SK-N-SH (cell line): ENCODE data around the gene TSPAN11. TPM values are rescaled to one million over a fixed set of nuclear protein-coding genes. Genes with fewer than 3 reads are reported as not detected.

Source experiments
- CTCF ChIA-PET: fragments of 300-600, 350-600 bp; formaldehyde crosslinking; extraction: SDS; loops from one replicate; lab custom pipeline; 2021; lab: Yijun Ruan, JAX
- POLR2A ChIA-PET: fragments of 350-600 bp; sonication (Branson Sonifier 250); formaldehyde crosslinking; extraction: SDS; loops from one replicate; lab custom pipeline; 2020; ENCODE audit warnings: antibody characterized with exemption, inconsistent platforms; lab: Yijun Ruan, JAX
- DNase-seq: peaks from one replicate; pipeline ENCODE4 v3.0.0; 2012
- H2AFZ ChIP-seq: fragments of 200-600 bp; sonication (generic); 2 replicates; pipeline ENCODE4 v1.8.1; 2016; ENCODE audit warnings: antibody characterized with exemption, mild to moderate bottlenecking, low read depth
- H3F3A ChIP-seq: fragments of 200-600 bp; sonication (generic); replicated peaks from 2 replicates; pipeline ENCODE3; 2016; ENCODE audit warnings: antibody characterized with exemption, mild to moderate bottlenecking; ENCODE audit not compliant: insufficient read depth
- H3K27ac ChIP-seq, 2 experiments: fragments of 200-500 bp in 1 of 2; fragments of 200-600 bp in 1 of 2; sonication (Bioruptor generic) in 1 of 2; sonication (generic), shearing (Covaris generic) in 1 of 2; 2 replicates each; pipeline versions ENCODE4 v1.5.1 to v1.6.1; 2014 to 2016; ENCODE audit warnings: low read depth in 2 of 2, inconsistent platforms in 1 of 2, low read length in 1 of 2, mild to moderate bottlenecking in 1 of 2, mixed read lengths in 1 of 2
- H3K27me3 ChIP-seq: fragments of 200-600 bp; sonication (generic), shearing (Covaris generic); 2 replicates; pipeline ENCODE4 v1.6.1; 2016; ENCODE audit warnings: mixed run types; ENCODE audit not compliant: insufficient read depth
- H3K36me3 ChIP-seq, 2 experiments: fragments of 200-500 bp in 1 of 2; fragments of 200-600 bp in 1 of 2; sonication (Bioruptor generic) in 1 of 2; sonication (generic) in 1 of 2; replicated peaks in 1 of 2; 2 replicates each; pipeline versions ENCODE3 to v1.5.1; 2014 to 2016; ENCODE audit warnings: low read length in 1 of 2, mild to moderate bottlenecking in 1 of 2; ENCODE audit not compliant: insufficient read depth in 2 of 2, control insufficient read depth in 1 of 2
- H3K4me1 ChIP-seq, 2 experiments: fragments of 200-500 bp in 1 of 2; fragments of 200-600 bp in 1 of 2; sonication (Bioruptor generic) in 1 of 2; sonication (generic), shearing (Covaris generic) in 1 of 2; 2 replicates each; pipeline versions ENCODE4 v1.5.1 to v1.6.1; 2014 to 2016; ENCODE audit warnings: low read depth in 1 of 2, low read length in 1 of 2, mixed run types in 1 of 2; ENCODE audit not compliant: insufficient read depth in 2 of 2, control insufficient read depth in 1 of 2
- H3K4me2 ChIP-seq: fragments of 200-600 bp; sonication (generic), shearing (Covaris generic); 2 replicates; pipeline ENCODE4 v1.6.1; 2017; ENCODE audit warnings: mixed run types
- H3K4me3 ChIP-seq, 2 experiments: fragments of 200-500 bp in 1 of 2; fragments of 200-600 bp in 1 of 2; sonication (Bioruptor generic) in 1 of 2; sonication (generic), shearing (Covaris generic) in 1 of 2; 2 replicates each; pipeline versions ENCODE4 v1.5.1 to v1.8.1; 2014 to 2016; ENCODE audit warnings: low read depth in 2 of 2, inconsistent platforms in 1 of 2, low read length in 1 of 2, mild to moderate bottlenecking in 1 of 2, mixed read lengths in 1 of 2, moderate library complexity in 1 of 2
- H3K79me2 ChIP-seq: fragments of 200-600 bp; sonication (generic); 2 replicates; pipeline ENCODE4 v1.8.1; 2017; ENCODE audit warnings: mild to moderate bottlenecking; ENCODE audit not compliant: insufficient read depth
- H3K9ac ChIP-seq: fragments of 200-600 bp; sonication (generic); 2 replicates; pipeline ENCODE4 v1.6.1; 2017; ENCODE audit warnings: mixed run types
- H3K9me2 ChIP-seq: fragments of 200-600 bp; sonication (generic); 2 replicates; pipeline ENCODE4 v1.6.1; 2017; ENCODE audit warnings: mixed run types
- H3K9me3 ChIP-seq: fragments of 200-600 bp; sonication (generic); 2 replicates; pipeline ENCODE4 v1.6.1; 2017; ENCODE audit warnings: mixed run types, mild to moderate bottlenecking, moderate library complexity
- H4K20me1 ChIP-seq: fragments of 200-600 bp; sonication (generic); 2 replicates; pipeline ENCODE4 v1.6.1; 2017; ENCODE audit warnings: mild to moderate bottlenecking, mixed run types; ENCODE audit not compliant: insufficient read depth
- ELF1 ChIP-seq: IDR thresholded peaks from 2 replicates; pipeline ENCODE4 v1.4.0; 2012
- EP300 ChIP-seq, 2 experiments: IDR thresholded peaks; 2 replicates each; pipeline versions ENCODE4 v1.4.0 to v1.6.1; 2012; ENCODE audit warnings: borderline replicate concordance in 1 of 2, low read depth in 1 of 2, low read length in 1 of 2
- FOSL2 ChIP-seq: IDR thresholded peaks from 2 replicates; pipeline ENCODE4 v1.4.0; 2012; ENCODE audit warnings: low read depth, mild to moderate bottlenecking, moderate library complexity, borderline replicate concordance
- FOXJ3 ChIP-seq: sonication (generic); formaldehyde crosslinking; IDR thresholded peaks from 2 replicates; pipeline ENCODE4 v1.5.1; 2020; ENCODE audit warnings: mild to moderate bottlenecking, missing genetic modification reagents
- FOXM1 ChIP-seq: IDR thresholded peaks from 2 replicates; pipeline ENCODE4 v1.4.0; 2012; ENCODE audit warnings: low read depth, mild to moderate bottlenecking
- NRF1 ChIP-seq: IDR thresholded peaks from 2 replicates; pipeline ENCODE4 v1.6.1; 2012; ENCODE audit warnings: low read depth, mild to moderate bottlenecking, low read length
- RFX5 ChIP-seq: IDR thresholded peaks from 2 replicates; pipeline ENCODE4 v1.6.1; 2012; ENCODE audit warnings: mild to moderate bottlenecking, improper control_type of control experiment, low read length
- SMC3 ChIP-seq: IDR thresholded peaks from 2 replicates; pipeline ENCODE4 v1.6.1; 2012; ENCODE audit warnings: low read depth, low read length, improper control_type of control experiment
- YY1 ChIP-seq: IDR thresholded peaks from 2 replicates; pipeline ENCODE4 v1.4.0; 2012; ENCODE audit warnings: low read depth, mild to moderate bottlenecking
- WGBS: methylation state at CpG from one replicate; pipeline ENCODE4 v1.1.6; 2017; ENCODE audit warnings: low lambda C conversion rate; 5-methylcytosine and 5-hydroxymethylcytosine counted together
- polyA plus RNA-seq, 3 experiments: library from polyadenylated mRNA; depleted of rRNA; stranded (reverse); fragments of >200 nt; gene quantifications; 2 replicates each; pipeline ENCODE4 v1.2.3, GENCODE V29; 2012
- TF ChIP-seq, protein P1 (sequence below): IDR thresholded peaks from 2 replicates; pipeline ENCODE4 v1.4.0; 2012; ENCODE audit warnings: low read depth
- TF ChIP-seq, protein P2 (sequence below): fragments of 150-350 bp; IDR thresholded peaks from 2 replicates; pipeline ENCODE4 v1.6.1; 2016; ENCODE audit warnings: mild to moderate bottlenecking, low read depth, low read length
- TF ChIP-seq, protein P3 (sequence below): IDR thresholded peaks from 2 replicates; pipeline ENCODE4; 2012
- TF ChIP-seq, protein P4 (sequence below): IDR thresholded peaks from 2 replicates; pipeline ENCODE4 v1.6.1; 2012; ENCODE audit warnings: mild to moderate bottlenecking, low read depth, low read length, moderate library complexity
- TF ChIP-seq, protein P5 (sequence below): IDR thresholded peaks from 2 replicates; pipeline ENCODE4 v1.4.0; 2012; ENCODE audit warnings: low read depth, borderline replicate concordance

Gene TSPAN11
- polyA plus RNA-seq, 1 of the 3 experiments (the other 2 are of a cell fraction) = 6.4 TPM

DNA sequence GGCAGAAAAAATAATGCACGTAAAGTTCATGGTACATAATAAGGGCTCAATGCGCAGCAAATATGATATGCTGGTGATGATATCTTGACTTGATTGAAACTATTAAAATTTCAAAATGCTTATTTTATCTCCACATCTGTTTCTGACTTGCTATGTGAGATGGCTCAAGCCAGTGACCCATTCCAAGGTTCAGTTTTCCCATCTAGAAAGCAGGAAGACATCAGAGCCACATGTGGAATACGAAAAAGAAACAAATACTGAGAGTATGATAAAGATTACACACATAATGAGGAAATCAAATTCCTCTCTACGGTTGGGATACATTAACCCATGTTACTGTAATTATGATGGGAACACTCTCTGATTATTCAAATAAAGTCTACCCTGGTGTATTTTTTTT, 24.0 kb upstream of the TSPAN11 start:
- no peaks in the 10 kb centered on the region for H3K9me2 ChIP-seq
- no peaks in the 10 kb centered on the region for H3F3A ChIP-seq
- no peaks in the 10 kb centered on the region for H3K9me3 ChIP-seq
- no peaks in the 10 kb centered on the region for H4K20me1 ChIP-seq
- no peak overlapping the region for H3K27ac ChIP-seq
- H3K4me3 ChIP-seq = no peak overlapping the region
- H3K4me2 ChIP-seq = no peak overlapping the region
- no peaks in the 10 kb centered on the region for H3K36me3 ChIP-seq
- H3K4me1 ChIP-seq = no peaks in the 10 kb centered on the region; a peak in 2 of 4 replicates
- TF ChIP-seq FOXM1 = no peak
- TF ChIP-seq YY1 = no peak
- no peak for TF ChIP-seq SMC3
- no peak for TF ChIP-seq EP300 (IDR thresholded peaks at IDR 0.05; ENCODE audit: borderline replicate concordance in 1 of 2, low read depth in 1 of 2, low read length in 1 of 2)
- TF ChIP-seq, protein P1, sequence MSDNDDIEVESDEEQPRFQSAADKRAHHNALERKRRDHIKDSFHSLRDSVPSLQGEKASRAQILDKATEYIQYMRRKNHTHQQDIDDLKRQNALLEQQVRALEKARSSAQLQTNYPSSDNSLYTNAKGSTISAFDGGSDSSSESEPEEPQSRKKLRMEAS = no peak
- no peak for TF ChIP-seq FOXJ3 (CRISPR knock-in tag)
- TF ChIP-seq, protein P2, sequence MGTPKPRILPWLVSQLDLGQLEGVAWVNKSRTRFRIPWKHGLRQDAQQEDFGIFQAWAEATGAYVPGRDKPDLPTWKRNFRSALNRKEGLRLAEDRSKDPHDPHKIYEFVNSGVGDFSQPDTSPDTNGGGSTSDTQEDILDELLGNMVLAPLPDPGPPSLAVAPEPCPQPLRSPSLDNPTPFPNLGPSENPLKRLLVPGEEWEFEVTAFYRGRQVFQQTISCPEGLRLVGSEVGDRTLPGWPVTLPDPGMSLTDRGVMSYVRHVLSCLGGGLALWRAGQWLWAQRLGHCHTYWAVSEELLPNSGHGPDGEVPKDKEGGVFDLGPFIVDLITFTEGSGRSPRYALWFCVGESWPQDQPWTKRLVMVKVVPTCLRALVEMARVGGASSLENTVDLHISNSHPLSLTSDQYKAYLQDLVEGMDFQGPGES = no peak
- no peak for TF ChIP-seq NRF1
- TF ChIP-seq ELF1 = no peak
- TF ChIP-seq RFX5 = no peak
- no peak for TF ChIP-seq FOSL2
- TF ChIP-seq, protein P3, sequence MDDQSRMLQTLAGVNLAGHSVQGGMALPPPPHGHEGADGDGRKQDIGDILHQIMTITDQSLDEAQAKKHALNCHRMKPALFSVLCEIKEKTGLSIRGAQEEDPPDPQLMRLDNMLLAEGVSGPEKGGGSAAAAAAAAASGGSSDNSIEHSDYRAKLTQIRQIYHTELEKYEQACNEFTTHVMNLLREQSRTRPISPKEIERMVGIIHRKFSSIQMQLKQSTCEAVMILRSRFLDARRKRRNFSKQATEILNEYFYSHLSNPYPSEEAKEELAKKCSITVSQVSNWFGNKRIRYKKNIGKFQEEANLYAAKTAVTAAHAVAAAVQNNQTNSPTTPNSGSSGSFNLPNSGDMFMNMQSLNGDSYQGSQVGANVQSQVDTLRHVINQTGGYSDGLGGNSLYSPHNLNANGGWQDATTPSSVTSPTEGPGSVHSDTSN = no peak
- TF ChIP-seq, protein P4, sequence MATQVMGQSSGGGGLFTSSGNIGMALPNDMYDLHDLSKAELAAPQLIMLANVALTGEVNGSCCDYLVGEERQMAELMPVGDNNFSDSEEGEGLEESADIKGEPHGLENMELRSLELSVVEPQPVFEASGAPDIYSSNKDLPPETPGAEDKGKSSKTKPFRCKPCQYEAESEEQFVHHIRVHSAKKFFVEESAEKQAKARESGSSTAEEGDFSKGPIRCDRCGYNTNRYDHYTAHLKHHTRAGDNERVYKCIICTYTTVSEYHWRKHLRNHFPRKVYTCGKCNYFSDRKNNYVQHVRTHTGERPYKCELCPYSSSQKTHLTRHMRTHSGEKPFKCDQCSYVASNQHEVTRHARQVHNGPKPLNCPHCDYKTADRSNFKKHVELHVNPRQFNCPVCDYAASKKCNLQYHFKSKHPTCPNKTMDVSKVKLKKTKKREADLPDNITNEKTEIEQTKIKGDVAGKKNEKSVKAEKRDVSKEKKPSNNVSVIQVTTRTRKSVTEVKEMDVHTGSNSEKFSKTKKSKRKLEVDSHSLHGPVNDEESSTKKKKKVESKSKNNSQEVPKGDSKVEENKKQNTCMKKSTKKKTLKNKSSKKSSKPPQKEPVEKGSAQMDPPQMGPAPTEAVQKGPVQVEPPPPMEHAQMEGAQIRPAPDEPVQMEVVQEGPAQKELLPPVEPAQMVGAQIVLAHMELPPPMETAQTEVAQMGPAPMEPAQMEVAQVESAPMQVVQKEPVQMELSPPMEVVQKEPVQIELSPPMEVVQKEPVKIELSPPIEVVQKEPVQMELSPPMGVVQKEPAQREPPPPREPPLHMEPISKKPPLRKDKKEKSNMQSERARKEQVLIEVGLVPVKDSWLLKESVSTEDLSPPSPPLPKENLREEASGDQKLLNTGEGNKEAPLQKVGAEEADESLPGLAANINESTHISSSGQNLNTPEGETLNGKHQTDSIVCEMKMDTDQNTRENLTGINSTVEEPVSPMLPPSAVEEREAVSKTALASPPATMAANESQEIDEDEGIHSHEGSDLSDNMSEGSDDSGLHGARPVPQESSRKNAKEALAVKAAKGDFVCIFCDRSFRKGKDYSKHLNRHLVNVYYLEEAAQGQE = no peak
- TF ChIP-seq, protein P5, sequence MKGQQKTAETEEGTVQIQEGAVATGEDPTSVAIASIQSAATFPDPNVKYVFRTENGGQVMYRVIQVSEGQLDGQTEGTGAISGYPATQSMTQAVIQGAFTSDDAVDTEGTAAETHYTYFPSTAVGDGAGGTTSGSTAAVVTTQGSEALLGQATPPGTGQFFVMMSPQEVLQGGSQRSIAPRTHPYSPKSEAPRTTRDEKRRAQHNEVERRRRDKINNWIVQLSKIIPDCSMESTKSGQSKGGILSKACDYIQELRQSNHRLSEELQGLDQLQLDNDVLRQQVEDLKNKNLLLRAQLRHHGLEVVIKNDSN = no peak
- TF ChIP-seq, all 33 proteins: peak for 0
- H2AFZ ChIP-seq = no peak overlapping the region
- no peak for DNase-seq
- no peak overlapping the region for H3K9ac ChIP-seq
- CTCF ChIA-PET = no interaction called here
- WGBS = 66% methylated on average over 4 of the region's 4 CpGs
- no peaks in the 10 kb centered on the region for H3K79me2 ChIP-seq
- H3K27me3 ChIP-seq = no peaks in the 10 kb centered on the region
- POLR2A ChIA-PET = no interaction called here
